Measurements from ENCODE around the gene PACC1. TPM values are rescaled to one million over a fixed set of nuclear protein-coding genes. Genes with fewer than 3 reads are reported as not detected.
A peak's percentile ranks its signal among the peaks of the same experiment; 100 is the strongest.

The PACC1 gene
- total RNA-seq (10 to 100 TPM; 10.2 to 13.4 TPM), polyA plus RNA-seq (ENCODE audit: insufficient read depth, low read depth, low replicate concordance) (15.9 TPM)
- long read RNA-seq, donor 1, transcript TMEM206-201 (8 exons, 2,475 nt) = major isoform, 6 of 15 reads
- long read RNA-seq, donor 1, partial matches to known transcripts = 9 of 15 reads
- long read RNA-seq, donor 1, other reads (novel, unspliced or antisense) = 0 of 15 reads
- long read RNA-seq, donor 2, transcript TMEM206-201 (8 exons, 2,475 nt) = major isoform, 7 of 7 reads
- long read RNA-seq, donor 2, partial matches to known transcripts = 0 of 7 reads
- long read RNA-seq, donor 2, other reads (novel, unspliced or antisense) = 0 of 7 reads

DNA sequence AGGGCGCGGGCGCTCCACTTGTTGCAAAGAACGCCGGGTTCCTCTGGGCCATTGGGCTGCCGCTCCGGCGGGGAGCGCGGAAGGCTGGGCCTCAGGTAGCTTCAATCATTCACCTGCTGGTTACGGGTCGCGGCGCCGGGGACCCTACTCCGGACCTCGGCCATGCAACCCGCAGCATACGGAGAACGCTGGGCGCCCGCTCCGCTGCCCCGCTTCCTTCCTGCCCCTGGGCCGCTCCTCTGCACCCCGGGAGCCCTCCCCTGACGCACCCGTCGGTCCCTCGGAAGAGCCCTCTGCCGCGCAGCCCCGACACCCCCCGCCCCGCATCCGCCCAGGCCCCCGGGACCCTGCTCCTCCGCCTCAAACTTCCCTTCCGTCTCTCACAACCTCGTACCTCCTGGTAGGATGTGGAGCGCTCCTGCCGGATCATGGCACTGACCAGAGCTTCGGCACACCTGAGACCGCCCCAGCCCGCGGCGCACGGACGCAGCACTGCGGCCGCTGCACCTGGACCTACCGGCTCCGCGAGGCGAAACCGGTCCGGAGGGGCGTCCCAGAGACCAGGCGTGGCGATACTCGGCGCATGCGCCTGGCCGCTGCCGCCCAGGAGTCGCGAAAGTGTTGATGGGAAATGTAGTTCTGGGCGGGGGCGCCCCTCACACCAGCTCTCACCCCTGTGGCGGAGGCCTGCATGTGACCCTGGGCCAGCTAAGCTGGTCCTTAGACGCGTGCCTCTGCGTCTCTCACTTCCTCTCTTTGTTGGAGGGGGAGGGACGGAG is at the start of gene PACC1:
PACC1 (minus strand) TSS at position 559 of the 779 bp plus-strand sequence; CDS start at position 430, 129 bp downstream.
- intact Hi-C loops (cut with DNase I; ENCODE audit: low total_unique reads) = no loop called here
- Histone ChIP-seq H3K27me3 (no peaks in the 10 kb centered on the region), H3K9me3 (no peaks in the 10 kb centered on the region), H3K36me3 (ENCODE audit: low read depth, missing control alignments) (no peaks in the 10 kb centered on the region), H3K4me1 (peaks cover 7% of the 10 kb centered on the region), H3K4me3 (peak within 1 kb of the TSS; percentile 66 to 86), H3K27ac (peak within 1 kb of the TSS; percentile 23 to 47)
- 0 to 1% methylated on average over 20 to 72 of the region's 74 CpGs for WGBS, 2 donors
- DNase-seq = peak; percentile 93
- TF ChIP-seq, protein P1, sequence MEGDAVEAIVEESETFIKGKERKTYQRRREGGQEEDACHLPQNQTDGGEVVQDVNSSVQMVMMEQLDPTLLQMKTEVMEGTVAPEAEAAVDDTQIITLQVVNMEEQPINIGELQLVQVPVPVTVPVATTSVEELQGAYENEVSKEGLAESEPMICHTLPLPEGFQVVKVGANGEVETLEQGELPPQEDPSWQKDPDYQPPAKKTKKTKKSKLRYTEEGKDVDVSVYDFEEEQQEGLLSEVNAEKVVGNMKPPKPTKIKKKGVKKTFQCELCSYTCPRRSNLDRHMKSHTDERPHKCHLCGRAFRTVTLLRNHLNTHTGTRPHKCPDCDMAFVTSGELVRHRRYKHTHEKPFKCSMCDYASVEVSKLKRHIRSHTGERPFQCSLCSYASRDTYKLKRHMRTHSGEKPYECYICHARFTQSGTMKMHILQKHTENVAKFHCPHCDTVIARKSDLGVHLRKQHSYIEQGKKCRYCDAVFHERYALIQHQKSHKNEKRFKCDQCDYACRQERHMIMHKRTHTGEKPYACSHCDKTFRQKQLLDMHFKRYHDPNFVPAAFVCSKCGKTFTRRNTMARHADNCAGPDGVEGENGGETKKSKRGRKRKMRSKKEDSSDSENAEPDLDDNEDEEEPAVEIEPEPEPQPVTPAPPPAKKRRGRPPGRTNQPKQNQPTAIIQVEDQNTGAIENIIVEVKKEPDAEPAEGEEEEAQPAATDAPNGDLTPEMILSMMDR (IDR thresholded peaks at IDR 0.05) = peak in 1 of 3 experiments; percentile 17
- no peak for TF ChIP-seq POLR2A (IDR thresholded peaks at IDR 0.05)

DNA sequence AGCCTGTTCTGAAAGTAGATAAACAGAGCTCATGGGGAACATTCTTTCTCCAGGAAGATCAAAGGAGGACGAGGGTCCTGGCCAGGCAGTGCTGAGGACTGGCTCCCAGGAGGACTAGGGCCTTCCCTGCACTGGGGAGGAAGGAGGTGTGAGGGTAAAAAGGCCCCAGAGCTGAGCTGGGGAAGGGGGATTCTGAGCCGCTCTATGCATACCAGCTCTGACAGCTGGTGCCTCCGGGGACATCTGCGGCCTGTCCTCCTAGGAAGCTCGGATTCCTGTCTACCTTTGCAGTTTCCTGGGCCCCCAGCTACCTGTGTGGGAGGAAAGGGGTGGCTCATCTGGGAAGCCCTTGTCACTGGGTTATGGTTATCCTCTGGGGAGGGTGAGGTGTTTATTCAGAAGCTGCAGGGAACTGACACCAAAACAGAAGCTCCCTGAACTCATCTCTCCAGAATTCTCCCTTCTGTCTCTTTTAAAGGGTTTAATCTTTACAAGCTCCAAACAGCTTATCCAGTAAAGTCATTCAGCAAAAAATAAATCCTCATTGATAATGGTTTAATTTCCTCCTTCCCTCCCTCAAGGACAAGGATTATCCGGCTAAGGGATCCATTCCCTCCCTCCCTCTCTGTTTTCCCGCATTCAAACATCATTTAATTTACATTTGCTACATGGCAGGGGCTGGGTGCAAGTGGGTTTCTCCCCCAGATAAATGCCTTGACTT is 49.0 kb upstream of the PACC1 start:
- TF ChIP-seq, protein P1 (IDR thresholded peaks at IDR 0.05) = no peak
- TF ChIP-seq POLR2A (IDR thresholded peaks at IDR 0.05) = no peak
- Histone ChIP-seq H3K36me3 (ENCODE audit: low read depth, missing control alignments) (no peaks in the 10 kb centered on the region), H3K4me1 (no peaks in the 10 kb centered on the region), H3K9me3 (no peaks in the 10 kb centered on the region), H3K4me3 (no peak overlapping the region), H3K27ac (no peak overlapping the region), H3K27me3 (no peaks in the 10 kb centered on the region)
- DNase-seq = no peak
- WGBS, 2 donors = 80 to 88% methylated on average over 6 to 7 of the region's 7 CpGs
- intact Hi-C loops (cut with DNase I; ENCODE audit: low total_unique reads) = no loop called here

DNA sequence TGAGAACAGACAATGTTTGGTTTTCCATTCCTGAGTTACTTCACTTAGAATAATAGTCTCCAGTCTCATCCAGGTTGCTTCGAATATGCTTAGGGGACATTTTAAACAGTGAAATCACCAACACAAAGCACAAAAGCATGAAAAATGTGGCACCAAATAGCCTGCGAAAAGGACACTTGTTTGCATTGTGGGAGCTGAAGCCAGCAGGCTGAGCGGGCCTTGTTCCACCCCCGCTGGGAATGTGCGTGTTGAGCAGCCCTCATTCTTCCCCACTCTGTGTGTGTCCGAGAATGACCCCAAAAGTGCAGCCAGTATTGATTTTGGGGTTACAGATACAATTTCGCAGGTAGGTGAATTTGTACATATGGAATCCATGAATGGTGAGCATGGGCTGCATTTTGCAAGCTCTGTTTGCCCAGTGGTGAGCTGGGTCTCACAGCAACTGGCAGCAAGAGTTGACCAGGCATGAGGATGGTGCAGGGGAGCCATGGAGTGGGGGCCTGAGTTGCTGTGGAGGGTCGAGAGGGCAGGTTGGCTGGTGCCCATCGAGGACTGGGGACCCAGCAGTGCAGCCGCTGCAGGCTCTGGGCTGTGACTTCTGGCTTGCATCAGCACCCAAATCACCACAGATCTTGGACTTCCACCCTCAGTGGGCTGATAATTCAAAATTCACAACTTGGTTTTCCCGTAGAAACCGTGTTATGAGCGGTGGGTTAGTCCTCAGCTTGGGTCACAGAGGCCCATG is 47.4 kb upstream of the PACC1 start:
- H3K4me1 ChIP-seq = no peaks in the 10 kb centered on the region
- no peak for DNase-seq
- intact Hi-C loops (cut with DNase I; ENCODE audit: low total_unique reads) = no loop called here
- no peaks in the 10 kb centered on the region for H3K27me3 ChIP-seq
- WGBS, 2 donors = 90 to 91% methylated on average over 9 to 13 of the region's 13 CpGs
- TF ChIP-seq POLR2A (IDR thresholded peaks at IDR 0.05) = no peak
- TF ChIP-seq, protein P1 (IDR thresholded peaks at IDR 0.05) = no peak
- H3K27ac ChIP-seq = no peak overlapping the region
- H3K9me3 ChIP-seq = no peaks in the 10 kb centered on the region
- H3K36me3 ChIP-seq (ENCODE audit: low read depth, missing control alignments) = no peaks in the 10 kb centered on the region
- no peak overlapping the region for H3K4me3 ChIP-seq

DNA sequence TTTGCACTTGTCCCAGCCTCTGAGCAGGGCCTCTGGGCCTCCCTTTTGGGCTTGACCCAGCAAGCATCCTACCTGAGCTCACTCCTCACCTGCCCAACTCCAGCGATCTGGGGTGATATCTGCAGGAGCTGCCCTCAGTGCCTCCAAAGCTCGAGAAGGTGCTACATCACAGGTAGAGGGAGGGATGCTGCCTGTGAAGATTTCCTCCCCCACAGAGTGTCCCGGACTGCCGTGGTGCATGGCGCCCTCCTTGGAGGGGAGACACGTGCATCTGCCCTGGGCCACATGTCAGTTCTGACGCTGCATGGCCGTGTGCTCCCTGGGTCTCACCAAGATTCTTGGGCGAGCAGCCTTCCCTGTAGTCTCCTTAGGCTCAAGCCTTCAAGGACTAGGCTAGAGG is 45.7 kb upstream of the PACC1 start:
- intact Hi-C loops (cut with DNase I; ENCODE audit: low total_unique reads) = no loop called here
- H3K36me3 ChIP-seq (ENCODE audit: low read depth, missing control alignments) = no peaks in the 10 kb centered on the region
- no peak overlapping the region for H3K27ac ChIP-seq
- WGBS, 2 donors = 87% methylated on average over 5 to 9 of the region's 9 CpGs
- no peaks in the 10 kb centered on the region for H3K9me3 ChIP-seq
- H3K27me3 ChIP-seq = no peaks in the 10 kb centered on the region
- TF ChIP-seq, protein P1 (IDR thresholded peaks at IDR 0.05) = no peak
- no peak for TF ChIP-seq POLR2A (IDR thresholded peaks at IDR 0.05)
- no peak overlapping the region for H3K4me3 ChIP-seq
- no peaks in the 10 kb centered on the region for H3K4me1 ChIP-seq
- DNase-seq = no peak

Data from testis (tissue), 5 donors.